HCT116 (cell line): ENCODE measurements around the gene STON2.

ENCODE experiments used
- CTCF ChIP-seq, 3 experiments: fragments of 200-600 bp in 1 of 3; sonication (generic) in 1 of 3; IDR thresholded peaks in 2 of 3; conservative IDR thresholded peaks in 1 of 3; 2 replicates each; pipeline ENCODE4 v1.5.1; 2012 to 2017; ENCODE audit warnings: low read depth in 2 of 3, low read length in 2 of 3, antibody characterized with exemption in 1 of 3, borderline replicate concordance in 1 of 3, control low read depth in 1 of 3, mild to moderate bottlenecking in 1 of 3, mixed read lengths in 1 of 3, mixed run types in 1 of 3, moderate library complexity in 1 of 3; ENCODE audit not compliant: insufficient read depth in 1 of 3
- POLR2A ChIP-seq: IDR thresholded peaks from 2 replicates; pipeline ENCODE4 v1.7.0; 2011; ENCODE audit warnings: borderline replicate concordance; ENCODE audit not compliant: insufficient read depth, insufficient read length; ENCODE audit errors: extremely low read depth
- RAD21 ChIP-seq: IDR thresholded peaks from 2 replicates; pipeline ENCODE4 v1.6.1; 2012; ENCODE audit warnings: low read depth, mild to moderate bottlenecking
- SP1 ChIP-seq: IDR thresholded peaks from 2 replicates; pipeline ENCODE4 v1.6.1; 2012; ENCODE audit warnings: low read depth
- YY1 ChIP-seq: IDR thresholded peaks from 2 replicates; pipeline ENCODE4 v1.6.1; 2011; ENCODE audit warnings: low read length, low read depth, moderate library complexity, mild to moderate bottlenecking; ENCODE audit not compliant: insufficient replicate concordance; ENCODE audit errors: extremely low read depth

GRCh38 chr14:81385419-81385818, 14.7 kb downstream of the STON2 start:
- TF ChIP-seq RAD21 (no peak), YY1 (no peak), CTCF (IDR thresholded peaks at IDR 0.05 in 2 of 3, conservative IDR thresholded peaks at IDR 0.05 in 1 of 3; ENCODE audit: borderline replicate concordance in 1 of 3, insufficient read depth in 1 of 3, low read depth in 2 of 3, low read length in 2 of 3) (no peak), POLR2A (no peak), SP1 (no peak)
